Hair follicle dermal papilla cell (primary cell): ENCODE data around the gene OR9K2. TPM values are rescaled to one million over a fixed set of nuclear protein-coding genes. Genes with fewer than 3 reads are reported as not detected.

Experiments used
- total RNA-seq: library from RNA; depleted of rRNA; stranded (reverse); fragments of >200 nt; gene quantifications from 2 replicates; pipeline ENCODE4 v1.2.3, GENCODE V29; 2012

Gene OR9K2, protein sequence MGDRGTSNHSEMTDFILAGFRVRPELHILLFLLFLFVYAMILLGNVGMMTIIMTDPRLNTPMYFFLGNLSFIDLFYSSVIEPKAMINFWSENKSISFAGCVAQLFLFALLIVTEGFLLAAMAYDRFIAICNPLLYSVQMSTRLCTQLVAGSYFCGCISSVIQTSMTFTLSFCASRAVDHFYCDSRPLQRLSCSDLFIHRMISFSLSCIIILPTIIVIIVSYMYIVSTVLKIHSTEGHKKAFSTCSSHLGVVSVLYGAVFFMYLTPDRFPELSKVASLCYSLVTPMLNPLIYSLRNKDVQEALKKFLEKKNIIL
- not detected in 2 replicates for total RNA-seq

DNA sequence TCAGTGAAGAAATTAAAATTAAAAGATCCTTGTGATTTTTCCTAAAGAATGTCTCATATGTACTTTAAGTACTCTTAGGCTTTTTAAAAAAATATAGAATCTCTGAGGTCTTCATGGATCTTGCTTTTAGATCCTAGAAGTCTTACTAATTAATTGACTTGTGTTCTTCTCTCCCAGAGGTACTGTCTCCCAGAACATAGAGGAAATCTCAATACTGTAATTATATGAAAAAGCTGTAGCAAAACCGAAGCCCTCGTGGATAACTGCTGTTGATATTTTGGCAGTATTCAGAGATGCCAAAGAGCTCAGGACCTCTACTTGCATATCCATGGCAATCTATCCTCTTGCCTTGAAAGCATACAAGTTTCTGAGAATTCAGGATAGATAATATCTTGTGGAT, at the start of gene OR9K2:
OR9K2 (plus strand) TSS at position 301 of the 400 bp plus-strand sequence. CDS start 3,429 bp downstream, outside the sequence.

Other genes starting within 250 kb of the OR9K2 start
- gene TESPA1, start 141.6 kb upstream of the OR9K2 start, total RNA-seq, result not detected in 2 replicates
- gene NEUROD4, start 106.4 kb upstream of the OR9K2 start, total RNA-seq, result not detected in 2 replicates
- gene OR10A7, start 94.6 kb downstream of the OR9K2 start, total RNA-seq, result not detected in 2 replicates
- gene OR6C74, start 118.2 kb downstream of the OR9K2 start, total RNA-seq, result not detected in 2 replicates
- not detected in 2 replicates for gene OR6C6, start 170.2 kb downstream of the OR9K2 start, total RNA-seq
- not detected in 2 replicates for gene OR6C1, start 187.9 kb downstream of the OR9K2 start, total RNA-seq
- not detected in 2 replicates for gene OR6C3, start 204.3 kb downstream of the OR9K2 start, total RNA-seq
- gene OR6C75, start 236.6 kb downstream of the OR9K2 start, total RNA-seq, result not detected in 2 replicates